Islet precursor cell (in vitro differentiated cells): Measurements from ENCODE around the gene NRSN2.
A peak's percentile ranks its signal among the peaks of the same experiment; 100 is the strongest.

Experiments used
- DNase-seq: peaks from one replicate; pipeline ENCODE4 v3.0.0-alpha.2; 2018

Gene NRSN2, protein sequence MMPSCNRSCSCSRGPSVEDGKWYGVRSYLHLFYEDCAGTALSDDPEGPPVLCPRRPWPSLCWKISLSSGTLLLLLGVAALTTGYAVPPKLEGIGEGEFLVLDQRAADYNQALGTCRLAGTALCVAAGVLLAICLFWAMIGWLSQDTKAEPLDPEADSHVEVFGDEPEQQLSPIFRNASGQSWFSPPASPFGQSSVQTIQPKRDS

DNA sequence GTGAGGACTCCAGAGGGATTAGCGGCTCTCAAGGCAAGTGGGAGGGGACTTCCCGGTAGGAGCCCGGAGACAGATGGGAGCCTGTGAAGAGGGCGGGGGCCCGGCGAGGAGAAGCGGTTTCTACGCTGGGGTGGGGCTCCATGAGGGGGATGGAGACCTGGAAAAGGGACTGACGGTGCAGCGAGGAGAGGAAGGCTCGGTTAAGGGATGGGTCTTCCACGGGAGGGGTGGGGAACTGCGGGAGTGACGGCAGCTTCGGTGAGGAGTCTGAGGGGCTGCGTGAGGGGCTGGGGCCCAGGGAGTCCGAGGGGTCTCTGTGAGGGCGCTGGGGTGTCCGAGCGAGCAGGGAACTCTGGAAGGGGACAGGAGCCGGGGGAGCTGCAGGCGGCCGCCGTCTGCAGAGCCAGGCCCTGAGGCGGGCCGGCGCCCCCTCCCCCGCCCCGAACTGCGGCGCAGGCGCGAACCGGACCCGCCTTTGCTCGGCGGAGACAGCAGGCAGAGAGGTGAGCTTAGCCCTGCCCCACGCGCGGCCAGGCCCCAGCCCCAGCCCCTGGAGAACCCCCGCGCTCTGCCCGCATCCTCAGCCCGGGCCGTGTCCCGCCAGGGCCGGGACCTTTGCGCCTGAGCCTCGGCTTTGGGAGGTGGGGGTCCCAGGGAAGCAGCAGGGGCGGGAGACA is at the start of gene NRSN2:
Gene NRSN2, plus strand, starts transcription at position 472 of the 677 bp plus-strand sequence. CDS start 2,533 bp downstream, outside the sequence.
- peak; percentile 85 for DNase-seq

DNA sequence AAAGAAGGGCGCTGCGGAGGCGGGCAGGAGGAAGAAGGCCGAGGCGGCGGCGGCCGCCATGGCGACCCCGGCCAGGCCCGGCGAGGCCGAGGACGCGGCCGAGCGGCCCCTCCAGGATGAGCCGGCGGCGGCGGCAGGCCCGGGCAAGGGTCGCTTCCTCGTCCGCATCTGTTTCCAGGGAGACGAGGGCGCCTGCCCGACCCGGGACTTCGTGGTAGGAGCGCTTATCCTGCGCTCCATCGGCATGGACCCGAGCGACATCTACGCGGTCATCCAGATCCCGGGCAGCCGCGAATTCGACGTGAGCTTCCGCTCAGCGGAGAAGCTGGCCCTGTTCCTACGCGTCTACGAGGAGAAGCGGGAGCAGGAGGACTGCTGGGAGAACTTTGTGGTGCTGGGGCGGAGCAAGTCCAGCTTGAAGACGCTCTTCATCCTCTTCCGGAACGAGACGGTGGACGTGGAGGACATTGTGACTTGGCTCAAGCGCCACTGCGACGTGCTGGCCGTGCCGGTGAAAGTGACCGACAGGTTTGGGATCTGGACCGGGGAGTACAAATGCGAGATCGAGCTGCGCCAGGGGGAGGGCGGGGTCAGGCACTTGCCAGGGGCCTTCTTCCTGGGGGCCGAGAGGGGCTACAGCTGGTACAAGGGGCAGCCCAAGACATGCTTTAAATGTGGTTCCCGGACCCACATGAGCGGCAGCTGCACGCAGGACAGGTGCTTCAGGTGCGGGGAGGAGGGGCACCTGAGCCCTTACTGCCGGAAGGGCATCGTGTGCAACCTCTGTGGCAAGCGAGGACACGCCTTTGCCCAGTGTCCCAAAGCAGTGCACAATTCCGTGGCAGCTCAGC is 48.8 kb upstream of the NRSN2 start:
- peak; percentile 70 for DNase-seq

DNA sequence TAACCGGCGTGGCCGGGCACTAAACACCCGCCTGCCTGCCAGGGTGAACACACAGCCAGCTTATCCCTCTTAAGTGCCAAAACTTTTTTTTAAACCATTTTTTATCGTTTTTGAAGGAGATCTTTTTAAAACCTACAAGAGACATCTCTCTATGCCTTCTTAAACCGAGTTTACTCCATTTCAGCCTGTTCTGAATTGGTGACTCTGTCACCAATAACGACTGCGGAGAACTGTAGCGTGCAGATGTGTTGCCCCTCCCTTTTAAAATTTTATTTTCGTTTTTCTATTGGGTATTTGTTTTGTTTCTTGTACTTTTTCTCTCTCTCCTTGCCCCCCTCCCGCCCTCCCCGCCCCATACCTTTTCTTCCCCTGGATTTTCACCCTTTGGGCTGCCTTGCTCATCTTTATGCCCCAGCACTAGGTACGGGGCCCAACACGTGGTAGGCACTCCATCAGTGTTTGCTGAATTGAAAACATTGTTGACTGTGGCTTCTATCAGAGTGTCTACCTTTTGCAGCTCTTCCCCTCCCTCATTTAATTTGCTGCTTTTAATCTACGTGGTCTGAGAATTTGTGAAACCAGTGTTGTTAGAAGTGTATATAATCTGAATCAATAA is 48.0 kb upstream of the NRSN2 start:
- no peak for DNase-seq

DNA sequence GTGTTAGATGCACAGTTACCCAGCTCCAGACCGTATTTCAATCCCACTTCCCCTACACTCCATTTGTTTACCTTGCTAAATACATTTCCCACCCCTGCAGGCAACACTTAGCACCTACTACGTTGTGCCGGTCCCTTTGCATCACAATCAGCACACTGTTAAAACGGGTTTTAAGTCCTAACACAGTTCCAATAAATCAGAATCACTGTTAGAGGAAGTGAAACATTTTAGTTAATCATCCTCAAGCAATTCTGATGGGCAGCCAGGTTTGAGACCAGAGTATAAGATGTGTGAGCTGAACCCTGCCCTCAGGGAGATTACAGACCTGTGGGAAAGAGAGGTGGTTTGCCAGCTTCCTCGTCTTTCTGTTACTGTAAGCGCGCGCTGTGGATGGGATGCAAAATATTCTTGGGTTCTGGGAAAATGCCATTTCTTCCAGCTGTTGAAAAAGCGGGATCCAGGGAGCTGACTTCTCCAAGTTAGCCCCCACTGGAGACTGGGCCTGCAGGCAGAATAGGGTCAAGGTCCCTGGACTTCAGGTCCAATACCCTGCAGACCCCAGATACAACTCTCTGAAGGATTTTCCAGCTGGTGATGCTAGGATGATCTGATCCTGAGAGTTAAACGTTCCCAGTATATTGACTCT is 46.4 kb upstream of the NRSN2 start:
- no peak for DNase-seq

DNA sequence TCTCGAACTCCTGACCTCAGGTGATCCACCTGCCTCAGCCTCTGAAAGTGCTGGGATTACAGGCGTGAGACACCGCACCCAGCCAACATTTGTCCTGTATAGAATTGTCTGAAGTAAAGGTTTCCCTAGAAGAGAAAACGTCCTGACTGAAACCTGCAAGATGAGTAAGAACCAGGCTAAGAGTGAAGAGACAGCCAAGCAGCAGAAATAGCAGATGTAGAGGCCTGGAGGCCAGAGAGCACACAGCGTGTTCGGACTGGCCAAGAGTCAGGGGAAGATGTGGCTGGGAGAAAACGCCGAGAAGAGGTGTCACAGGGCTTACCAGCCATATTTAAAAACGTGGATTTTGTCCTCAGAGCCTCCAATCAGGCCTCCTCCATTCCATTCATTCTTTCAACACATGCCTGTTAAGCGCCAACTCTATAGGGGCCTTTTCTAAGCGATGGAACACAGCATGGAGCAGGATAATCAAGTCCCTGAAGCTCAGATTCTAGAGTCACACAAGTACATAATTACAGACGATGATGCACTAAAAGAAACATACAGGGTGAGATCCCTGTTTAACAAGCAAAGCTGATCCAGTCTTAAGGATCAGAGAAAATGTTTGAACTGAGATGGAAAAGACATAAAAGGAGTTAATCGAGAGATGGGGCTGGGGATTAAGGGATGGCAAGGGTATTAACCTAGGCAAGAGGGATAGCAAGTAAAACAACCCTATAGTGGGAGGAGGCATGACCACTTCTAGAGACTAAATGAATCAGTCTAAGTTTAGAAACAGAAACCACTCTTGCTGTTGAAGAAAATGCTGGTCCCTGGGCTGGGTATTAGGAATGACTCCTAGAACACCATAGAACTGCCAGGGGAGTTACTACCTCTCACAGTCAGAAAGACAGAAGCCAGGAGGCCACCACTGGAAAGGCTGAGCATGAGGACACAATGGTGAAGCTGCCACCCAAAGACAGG is 44.7 kb upstream of the NRSN2 start:
- no peak for DNase-seq

DNA sequence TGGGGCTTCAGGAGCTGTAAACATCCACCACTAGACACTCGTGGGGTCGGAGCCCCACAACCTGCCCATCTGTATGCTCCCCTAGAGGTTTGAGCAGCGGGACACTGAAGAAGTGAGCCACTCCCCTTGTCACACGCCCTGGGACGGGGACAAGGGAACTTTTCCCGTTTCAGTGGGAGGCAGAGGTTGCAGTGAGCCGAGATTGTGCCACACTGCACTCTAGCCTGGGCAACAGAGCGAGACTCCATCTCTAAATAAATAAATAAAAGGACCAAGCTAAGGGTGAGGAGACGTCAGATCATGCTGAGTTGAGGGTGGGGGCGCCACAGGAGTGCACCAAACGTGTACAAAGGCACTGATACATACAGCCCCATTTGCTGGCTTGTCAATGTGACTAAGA is 41.2 kb upstream of the NRSN2 start:
- DNase-seq = no peak

DNA sequence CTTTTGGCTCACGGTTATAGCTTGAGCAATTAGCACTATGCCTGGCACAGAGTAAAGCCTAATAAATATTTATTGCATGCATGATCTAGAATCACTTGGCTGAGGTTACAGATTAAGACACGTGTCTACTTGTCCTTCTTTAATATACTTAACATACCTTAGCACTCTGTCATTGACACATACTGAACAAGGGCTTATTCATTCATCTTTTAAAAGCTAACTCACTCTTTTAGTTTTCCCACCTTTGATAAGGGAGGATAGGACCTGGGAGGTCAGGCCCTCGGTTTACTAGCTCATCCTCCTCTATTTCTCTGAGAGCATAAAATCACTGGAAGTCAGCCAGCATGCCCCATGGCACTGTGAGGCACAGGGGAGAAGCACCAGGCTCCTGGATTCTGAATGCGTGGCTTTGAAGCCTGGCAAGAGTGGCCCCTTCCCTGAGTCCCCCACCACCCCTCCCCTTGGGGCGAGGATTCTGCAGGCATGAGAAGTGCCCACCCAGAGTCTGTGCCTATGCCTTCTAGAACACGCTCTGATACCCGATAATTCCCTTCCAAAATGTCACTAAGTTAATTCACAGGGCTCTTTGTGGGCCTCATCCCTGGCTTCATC is 38.4 kb upstream of the NRSN2 start:
- DNase-seq = no peak

DNA sequence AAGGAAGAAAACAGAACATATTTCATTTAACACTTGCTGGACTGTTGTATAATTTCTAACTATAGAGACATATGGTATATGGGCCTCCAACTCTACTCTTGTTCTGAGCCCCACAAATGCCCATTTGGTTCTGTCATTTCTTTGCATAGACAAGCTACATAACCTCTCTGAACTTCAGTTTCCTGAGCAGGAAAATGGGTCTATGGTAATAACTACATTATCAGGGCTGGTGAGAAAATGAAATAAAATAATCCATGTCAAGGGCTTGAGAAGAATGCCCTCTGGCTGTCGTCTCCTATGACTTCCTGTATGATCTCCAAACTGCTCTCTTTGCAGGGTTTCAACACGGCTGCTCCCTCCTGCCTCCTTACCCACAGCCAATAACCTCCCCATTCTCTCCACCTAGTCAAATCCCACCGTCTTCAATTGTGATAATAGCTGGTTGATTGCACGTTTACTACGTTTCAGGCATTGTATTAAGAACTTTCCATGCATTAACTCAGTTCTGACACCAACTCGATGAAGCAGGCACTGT is 37.5 kb upstream of the NRSN2 start:
- no peak for DNase-seq

DNA sequence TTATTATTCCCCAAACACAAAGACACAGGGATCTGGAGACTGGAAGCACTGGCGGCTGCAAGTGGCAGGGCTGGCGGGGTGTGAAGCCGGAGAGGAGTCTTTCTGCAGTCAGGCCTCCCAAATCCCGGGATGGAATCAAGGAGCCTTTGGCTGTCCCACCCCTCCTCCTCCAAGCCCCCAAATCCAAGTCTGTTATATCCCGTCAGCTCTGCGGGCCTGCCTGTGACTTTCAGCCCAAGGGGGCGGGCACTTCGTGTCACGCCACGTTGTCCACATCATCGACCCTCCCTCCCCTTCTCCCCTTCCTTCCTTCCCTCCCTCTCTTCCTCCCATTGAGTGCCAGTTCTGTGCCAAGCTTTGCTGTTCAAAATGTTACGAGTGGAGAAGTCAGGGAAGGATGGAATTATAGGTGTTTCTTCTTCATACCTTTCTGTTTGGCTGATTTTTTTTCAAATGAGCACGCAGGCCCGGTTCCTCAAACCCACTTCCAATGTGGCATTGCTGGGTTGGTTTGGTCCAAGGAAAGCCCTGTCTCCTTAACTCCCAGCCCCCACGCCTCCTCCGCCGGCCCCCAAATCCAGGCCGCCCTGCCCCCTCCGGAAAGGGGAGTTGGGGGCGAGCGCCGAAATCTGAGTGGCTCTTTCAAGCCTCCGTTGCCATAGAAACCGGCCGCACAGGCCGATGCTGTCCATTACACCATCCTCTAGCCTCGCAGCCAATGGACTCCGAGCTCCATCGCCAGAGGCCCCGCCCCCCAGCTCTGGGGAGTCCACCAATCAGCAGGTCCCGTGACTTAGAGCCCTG is 36.9 kb upstream of the NRSN2 start:
- DNase-seq = peak; percentile 100

DNA sequence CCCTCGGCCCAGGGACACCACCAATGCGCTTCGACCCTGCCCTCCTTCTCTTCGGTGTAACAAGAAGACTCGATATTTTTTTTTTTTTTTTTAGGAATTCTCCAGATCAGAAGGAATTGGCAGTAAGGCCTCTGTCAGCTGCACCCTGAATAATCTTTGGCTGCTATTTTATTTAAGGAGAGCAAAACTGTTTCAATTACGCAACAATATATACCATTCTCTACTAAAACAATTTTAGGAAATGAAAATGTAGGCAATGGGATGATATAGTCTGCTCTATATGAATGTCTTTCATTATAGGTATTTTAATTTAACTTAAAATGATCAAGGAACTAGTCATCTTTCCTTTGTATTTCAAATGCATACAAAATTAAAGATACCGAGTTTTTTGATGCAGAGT is 36.3 kb upstream of the NRSN2 start:
- DNase-seq = no peak

DNA sequence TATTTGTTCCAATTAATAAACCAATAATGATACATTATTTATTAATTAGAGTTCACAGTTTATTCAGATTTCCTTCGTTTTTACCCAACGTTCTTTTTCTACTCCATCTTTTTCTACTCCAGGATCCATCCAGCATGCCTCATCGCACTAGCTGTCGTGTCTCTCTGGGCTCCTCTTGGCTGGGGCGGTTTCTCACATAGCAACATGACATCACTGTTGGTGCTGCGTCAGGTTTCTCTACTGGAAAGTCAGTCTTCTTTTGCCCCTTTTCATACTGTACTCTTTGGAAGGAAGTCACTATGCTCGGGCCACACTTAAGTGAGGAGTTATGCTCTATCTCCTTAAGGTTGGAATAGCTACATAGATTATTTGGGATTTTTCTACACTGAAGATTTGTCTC is 35.3 kb upstream of the NRSN2 start:
- DNase-seq = no peak

DNA sequence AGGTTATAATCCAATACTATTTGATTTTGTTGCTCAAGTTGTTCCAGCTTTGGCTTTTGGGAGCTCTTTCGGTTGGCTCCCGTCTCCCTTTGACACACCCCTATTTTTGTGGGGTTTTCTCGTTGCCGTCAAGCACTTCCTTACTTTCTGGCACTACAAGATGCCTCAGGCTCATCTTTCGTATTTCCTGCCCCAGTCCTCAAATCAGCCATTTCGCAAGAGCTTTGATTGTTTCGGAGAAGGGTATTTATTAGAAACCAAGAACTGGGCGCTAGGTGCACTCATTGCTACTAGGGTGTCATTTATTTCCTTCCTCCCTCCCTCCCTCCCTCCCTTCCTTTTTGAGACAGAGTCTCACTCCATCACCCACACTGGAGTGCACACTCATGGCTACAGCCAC is 34.8 kb upstream of the NRSN2 start:
- no peak for DNase-seq

DNA sequence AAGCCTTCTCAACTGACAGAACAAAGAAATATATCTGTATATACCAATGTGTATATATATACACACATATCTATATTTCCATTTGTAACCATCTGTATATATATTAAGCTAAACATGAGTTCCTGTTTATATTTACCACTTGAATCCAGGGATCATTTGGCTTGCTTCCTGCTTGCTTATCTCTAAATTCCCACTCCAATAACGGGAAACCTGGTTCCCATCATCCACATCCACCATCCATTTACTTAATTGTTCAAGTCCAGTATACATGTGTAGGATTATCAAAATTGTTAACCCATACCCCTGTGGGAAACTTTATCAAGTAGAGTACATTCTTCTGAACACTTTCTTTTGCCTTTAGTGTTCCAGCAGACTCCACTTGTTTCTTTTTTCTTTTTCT is 34.0 kb upstream of the NRSN2 start:
- no peak for DNase-seq

DNA sequence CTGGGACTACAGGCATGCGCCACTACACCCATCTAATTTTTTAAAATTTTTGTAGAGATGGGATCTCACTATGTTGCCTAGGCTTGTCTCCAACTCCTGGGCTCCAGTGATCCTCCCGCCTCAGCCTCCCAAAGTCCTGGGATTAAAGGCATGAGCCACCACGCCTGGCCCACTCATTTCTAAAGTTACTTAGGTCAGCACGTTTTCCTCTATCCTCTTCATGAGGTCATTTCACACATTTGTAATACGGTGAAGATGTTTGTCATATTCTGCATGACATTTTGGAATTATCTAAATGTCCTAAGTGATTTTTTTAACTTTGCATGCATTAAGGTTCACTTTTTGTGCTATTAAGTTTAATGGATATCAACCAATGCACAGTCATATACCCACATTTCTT is 33.5 kb upstream of the NRSN2 start:
- no peak for DNase-seq

DNA sequence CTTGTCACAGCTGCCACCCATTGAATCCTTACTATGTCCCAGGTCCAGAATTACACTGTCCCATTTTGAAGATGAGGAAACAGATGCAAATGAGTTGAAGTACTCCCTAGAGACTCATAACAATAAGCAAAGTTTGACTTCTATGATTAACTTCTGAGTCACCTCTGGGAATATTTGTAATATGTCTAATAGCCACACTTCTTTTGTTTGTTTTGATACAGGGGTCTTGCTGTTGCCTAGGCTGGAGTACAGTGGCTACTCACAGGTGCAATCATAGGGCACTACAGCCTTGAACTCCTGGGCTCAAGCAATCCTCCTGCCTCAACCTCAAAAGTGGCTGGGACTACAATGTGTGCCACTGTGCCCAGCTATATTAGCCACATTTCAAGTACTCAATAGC is 33.0 kb upstream of the NRSN2 start:
- no peak for DNase-seq

DNA sequence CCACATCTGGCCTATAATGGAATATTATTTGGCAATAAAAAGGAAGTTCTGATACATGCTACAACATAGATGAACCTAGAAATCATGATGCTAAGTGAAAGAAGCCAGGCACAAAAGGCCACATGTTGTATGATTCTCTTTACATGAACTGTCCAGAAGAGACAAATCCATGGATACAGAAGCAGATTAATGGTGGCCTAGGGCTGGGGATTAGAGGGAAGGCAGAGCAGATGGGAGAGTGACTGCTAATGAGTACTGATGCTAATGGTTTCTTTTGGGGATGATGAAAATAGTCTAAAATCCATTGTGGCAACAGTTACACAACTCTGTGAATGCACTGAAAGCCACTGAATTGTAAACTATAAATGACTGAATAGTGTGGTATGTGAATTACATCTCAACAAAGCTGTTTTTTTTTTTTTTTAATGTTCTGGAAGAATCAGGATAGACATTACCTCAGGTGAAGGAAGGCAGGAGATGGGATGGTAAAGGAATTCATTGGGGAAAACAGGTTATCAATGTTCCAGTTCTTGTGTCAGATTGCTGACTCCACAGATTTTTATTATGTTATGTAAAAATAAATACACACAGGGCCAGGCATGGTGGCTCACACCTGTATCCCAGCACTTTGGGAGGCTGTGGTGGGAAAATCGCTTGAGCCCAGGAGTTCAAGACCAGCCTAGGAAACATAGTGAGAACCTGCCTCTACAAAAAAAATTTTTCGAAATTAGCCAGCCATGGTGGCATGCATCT is 30.4 kb upstream of the NRSN2 start:
- no peak for DNase-seq

DNA sequence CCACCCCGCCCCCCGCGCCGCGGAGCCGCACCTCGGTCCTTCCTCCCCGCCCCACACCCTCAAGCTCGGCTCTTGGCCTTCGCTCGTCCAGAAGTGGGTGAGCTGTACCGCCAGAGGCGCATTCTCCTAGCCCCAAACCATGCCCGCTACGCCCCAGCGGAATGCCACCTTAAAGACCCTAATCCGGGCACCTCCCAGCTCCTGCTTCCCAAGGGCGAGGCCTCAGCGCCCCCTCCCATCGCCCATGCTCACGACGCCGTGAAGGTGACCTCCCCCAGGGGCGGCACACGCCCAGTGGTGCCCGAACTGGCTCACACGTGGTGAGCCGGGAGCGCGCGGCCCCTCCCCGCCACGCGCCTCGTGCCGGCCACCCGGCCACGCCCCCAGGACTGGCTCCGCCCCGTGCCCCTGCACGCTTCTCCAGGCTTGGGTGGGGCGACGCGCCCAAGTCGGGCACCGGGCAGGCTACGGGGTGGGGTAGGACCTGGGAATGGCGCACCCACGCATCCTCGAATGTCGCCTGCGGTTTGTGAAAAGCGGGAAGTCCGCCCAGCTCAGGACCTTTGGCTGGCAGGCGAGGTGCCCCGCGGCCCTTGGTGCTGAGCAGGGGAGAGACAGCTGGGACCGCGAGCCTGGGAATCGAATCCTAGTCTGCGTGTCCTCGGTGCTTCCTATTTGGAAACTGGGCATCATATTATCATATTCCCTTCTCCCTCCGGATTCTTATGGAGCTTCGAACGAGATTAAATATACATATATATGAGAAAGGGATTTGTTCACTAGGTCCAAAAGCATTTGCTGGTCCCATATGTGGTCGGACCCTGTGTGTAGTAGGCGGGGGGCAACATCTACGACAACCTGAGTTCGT is 22.5 kb upstream of the NRSN2 start:
- peak; percentile 95 for DNase-seq
